Measurements from ENCODE around the gene ITPR2.
"Not testable (repeated sequence)": the region's sequence is repeated elsewhere in the genome, so short reads cannot be mapped to it uniquely, and the experiment has no call there.

Gene ITPR2

DNA sequence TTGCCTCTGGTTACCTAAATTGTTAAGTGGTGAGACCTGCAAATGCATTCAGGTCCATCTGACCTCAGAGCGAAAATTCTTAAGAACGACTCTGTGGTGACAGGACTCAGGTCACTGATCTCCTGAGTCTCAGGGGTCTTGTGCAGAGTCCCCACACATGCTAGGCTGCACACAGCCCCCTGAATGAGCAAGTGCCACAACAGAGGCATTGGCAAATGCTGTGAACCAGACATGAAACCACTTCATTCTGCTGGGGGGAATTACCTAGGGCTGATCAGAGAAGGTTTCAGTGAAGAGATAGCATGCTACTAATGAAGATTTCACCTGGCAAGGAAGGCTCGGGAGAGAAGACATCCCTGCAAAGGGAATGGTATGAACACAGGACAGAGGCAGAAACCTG lies 281.6 kb downstream of the ITPR2 start:
- no peak for DNase-seq

DNA sequence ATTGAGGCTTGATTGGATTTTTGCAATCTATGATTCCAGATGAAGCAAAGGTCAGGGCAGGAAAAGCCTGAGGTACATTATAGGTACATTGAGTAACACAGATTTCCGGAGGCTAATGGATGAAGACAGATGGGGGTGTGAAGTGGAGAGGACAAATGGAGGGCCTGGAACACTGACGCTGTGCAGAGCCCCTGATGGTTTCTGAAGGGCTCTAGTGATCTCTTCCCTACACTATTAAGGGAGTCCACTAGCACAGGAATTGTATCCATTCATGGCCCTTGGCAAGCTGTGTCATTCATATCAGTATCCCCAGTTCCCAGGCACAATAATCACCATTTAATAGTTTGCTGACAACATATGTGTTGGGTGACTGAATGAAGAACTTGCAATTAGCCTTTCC lies 284.8 kb downstream of the ITPR2 start:
- DNase-seq = no peak

- no peak for DNase-seq
Measured at GRCh38 chr12:26546535-26547314, 286.3 kb downstream of the ITPR2 start.

- no peak for DNase-seq
Measured at GRCh38 chr12:26539131-26539530, 293.9 kb downstream of the ITPR2 start.

GRCh38 chr12:26537651-26538050 lies 295.3 kb downstream of the ITPR2 start:
- DNase-seq = no peak

- DNase-seq = no peak
Measured at GRCh38 chr12:26537126-26537525, 295.9 kb downstream of the ITPR2 start.

- no peak for DNase-seq
Measured at GRCh38 chr12:26535826-26536225, 297.2 kb downstream of the ITPR2 start.

GRCh38 chr12:26534071-26534470 lies 298.9 kb downstream of the ITPR2 start:
- no peak for DNase-seq

DNA sequence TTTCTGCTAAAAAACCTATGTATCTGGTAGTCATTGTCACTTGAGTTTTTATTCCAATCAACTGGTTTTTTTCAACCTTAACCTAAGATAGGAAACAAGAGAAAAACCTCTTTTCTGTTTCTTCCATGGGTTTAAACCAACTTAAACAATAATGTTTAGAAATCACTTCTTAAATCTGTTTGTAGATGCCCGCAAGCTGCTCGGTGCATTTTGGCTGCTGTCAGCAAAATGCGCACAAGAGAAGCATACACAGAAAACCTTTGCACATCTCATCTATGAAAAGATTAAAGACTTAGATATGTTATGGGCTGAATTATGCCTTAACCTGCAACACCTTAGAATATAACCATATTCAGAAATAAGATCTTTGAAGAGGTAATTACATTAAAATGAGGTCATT lies 299.8 kb downstream of the ITPR2 start:
- no peak for DNase-seq

GRCh38 chr12:26530461-26530860 lies 302.5 kb downstream of the ITPR2 start:
- no peak for DNase-seq

DNA sequence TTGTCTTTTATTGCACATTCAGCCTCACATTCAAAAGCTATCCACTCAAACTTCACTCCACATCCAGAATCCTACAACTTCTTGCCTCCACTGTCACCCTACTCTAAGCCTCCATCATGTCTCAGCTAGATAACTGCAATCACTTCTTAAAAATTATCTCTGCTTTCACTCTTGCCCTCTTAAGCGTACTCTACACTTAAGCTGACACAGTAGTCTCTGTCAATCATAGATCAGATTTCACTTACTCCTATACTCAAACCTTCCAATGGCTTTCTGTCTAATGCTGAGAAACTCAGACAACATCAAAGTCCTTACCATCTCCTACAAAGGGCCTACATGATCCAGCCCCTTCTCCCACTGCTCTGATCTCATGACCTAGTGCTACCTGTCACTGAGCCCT lies 304.1 kb downstream of the ITPR2 start:
- no peak for DNase-seq

DNA sequence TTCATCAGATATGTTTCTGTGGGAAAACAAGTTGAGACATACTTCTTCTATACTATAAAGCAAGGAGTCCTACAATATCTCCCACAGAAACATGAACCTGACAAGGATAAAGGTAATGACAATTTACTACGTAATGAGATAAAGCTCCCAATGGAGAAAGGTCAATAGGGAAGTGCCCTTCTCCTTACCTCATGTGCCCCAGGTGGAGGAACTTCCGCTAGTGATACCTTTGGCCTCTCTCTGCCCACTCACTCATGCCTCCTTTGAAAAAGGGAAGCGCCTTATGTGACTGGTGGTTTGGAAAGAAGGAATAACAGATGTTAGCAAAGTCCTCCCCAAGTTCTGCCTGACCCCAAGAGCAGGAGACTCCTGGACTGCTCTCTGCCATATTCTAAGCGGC lies 305.3 kb downstream of the ITPR2 start:
- DNase-seq = no peak

GRCh38 chr12:26524862-26525465 lies 308.0 kb downstream of the ITPR2 start:
- no peak for DNase-seq

DNA sequence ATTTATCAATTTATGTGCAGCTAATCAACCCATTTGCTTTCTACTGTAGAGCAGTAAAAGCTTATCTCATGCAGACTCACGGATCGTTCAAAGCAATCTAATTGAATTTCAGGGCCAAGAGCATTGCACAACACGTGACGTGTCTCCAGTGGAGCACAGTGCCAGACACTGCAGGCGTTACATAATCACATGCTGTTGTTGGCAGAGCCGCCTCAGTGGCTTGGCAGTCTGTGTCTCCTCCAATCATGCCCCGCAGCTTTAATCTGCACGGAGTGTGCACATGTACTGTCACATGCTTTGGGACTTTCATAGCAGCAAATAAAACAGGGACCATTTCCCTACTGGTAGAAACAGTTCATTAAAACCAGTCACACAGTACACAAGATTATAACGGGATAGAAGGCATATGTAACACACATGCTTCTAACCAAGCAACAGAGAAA lies 309.3 kb downstream of the ITPR2 start:
- DNase-seq = peak; percentile 50

DNA sequence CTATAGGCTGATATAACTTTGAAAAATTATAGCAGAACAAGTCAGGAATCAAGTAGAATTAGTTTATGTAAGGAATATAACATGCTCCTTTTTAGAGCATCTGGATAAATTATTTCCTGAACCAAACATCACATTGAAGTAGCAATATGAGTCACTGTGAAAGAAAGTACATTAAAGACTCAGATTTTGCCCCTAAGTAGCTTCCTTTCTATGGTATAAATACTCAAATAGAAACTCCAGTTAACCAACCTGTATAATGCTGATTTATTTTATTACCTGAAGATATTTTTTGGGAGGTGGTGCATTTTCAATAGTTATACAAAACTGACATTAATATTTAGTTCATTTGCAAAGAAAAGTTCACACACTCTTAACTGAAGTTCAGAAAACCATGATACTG lies 312.1 kb downstream of the ITPR2 start:
- DNase-seq = no peak

- no peak for DNase-seq
Measured at GRCh38 chr12:26520109-26520508, 312.9 kb downstream of the ITPR2 start.

- no peak for DNase-seq
Measured at GRCh38 chr12:26519462-26519861, 313.5 kb downstream of the ITPR2 start.

- not testable (repeated sequence) for DNase-seq
Measured at GRCh38 chr12:26517320-26517719, 315.7 kb downstream of the ITPR2 start.

DNA sequence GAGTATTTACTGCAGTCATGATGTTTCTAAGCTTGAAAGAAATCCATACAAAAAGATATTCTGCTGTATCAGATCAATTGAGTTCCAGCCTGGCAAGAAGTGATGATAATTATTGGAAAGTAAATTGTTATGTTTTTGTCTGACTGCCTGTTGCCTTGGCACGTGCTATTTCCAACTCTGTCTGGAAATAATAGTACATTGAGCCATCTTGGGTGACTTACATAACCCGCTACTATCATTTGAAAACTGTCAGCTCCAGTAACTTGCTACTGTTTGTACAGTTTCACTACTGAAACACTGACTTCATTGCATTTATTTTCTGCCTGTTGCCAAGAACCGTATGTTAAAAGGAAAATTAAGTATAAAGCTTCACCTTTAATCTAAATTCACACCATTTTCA lies 318.6 kb downstream of the ITPR2 start:
- DNase-seq = no peak

GRCh38 chr12:26513363-26514043 lies 319.5 kb downstream of the ITPR2 start:
- DNase-seq = no peak

- no peak for DNase-seq
Measured at GRCh38 chr12:26512213-26512612, 320.8 kb downstream of the ITPR2 start.

GRCh38 chr12:26510354-26510674 lies 322.7 kb downstream of the ITPR2 start:
- no peak for DNase-seq

DNA sequence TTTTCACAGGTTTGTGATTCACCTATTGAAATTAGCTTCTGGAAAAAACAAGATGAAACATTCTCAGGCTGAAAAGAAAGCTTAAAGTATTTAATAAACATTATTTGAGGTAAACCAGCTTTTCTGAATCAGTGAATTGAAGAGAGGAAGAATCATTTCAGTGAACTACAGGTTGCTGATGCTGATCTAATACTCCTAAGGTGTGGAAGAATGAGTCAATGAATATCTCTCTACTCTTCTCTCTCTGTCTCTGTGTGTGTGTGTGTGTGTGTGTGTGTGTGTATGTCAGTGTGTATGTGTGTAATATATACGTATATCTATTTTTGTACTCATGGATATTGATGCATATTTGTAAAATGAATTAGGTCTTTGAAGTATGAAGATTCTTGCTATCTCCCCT lies 325.4 kb downstream of the ITPR2 start:
- no peak for DNase-seq

DNA sequence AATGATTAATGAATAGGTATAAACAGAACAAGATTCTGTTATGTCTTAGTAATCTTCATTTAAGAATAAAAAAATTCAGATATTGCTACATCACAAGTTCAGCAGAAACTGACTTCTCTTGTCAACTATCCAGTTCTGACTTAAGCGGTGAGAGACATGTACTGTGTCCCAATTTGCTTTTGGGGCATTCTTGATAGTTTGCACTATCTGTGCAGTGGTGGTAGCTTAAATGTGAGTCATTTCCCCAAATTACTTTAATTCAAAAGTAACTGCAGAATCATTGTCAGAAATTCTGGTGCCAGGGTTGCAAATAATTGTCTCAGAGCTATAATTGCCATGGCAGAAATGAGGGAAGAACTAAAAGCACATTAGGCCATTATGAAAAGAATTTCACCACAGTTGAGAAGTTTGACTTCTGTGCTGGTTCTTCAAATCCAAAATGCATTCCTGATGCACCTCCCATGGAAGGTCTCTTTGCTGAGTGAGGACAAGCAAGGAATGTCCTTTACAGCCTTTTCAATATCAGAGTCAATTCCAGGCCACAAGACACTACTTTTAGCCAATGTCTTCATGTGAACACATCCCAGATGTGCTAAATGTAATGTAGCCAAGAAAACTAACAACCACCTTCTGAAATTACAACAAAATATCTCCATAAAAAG lies 332.9 kb downstream of the ITPR2 start:
- DNase-seq = no peak
